Caco-2 (cell line): ENCODE results near the gene CKAP4. TPM values are rescaled to one million over a fixed set of nuclear protein-coding genes. Genes with fewer than 3 reads are reported as not detected.

ENCODE experiments used
- BruUV-seq: library from RNA; stranded (reverse); fragments of 400-500 nt; replicated peaks from 2 replicates; lab custom pipeline; 2021; lab: Mats Ljungman, UMichigan
- CTCF ChIA-PET: fragments of 300-600 bp; sonication (Branson Sonifier 250); formaldehyde crosslinking; loops from one replicate; lab custom pipeline; 2022; ENCODE audit warnings: antibody characterized with exemption; lab: Charles Lee
- POLR2A ChIA-PET: fragments of 300-600 bp; sonication (Branson Sonifier 250); formaldehyde crosslinking; loops from one replicate; lab custom pipeline; 2022; ENCODE audit warnings: antibody characterized with exemption; lab: Charles Lee
- DNase-seq, 2 experiments: peaks; one replicate each; pipeline versions ENCODE4 v3.0.0 to v3.0.0-alpha.2; 2020 to 2022
- H3K27me3 ChIP-seq: replicated peaks from 2 replicates; pipeline ENCODE4 v1.6.0; 2011; ENCODE audit warnings: low read length; ENCODE audit not compliant: control insufficient read depth, insufficient read depth
- H3K36me3 ChIP-seq: 2 replicates; pipeline ENCODE4 v1.5.1; 2011; ENCODE audit warnings: low read length; ENCODE audit not compliant: control insufficient read depth, insufficient read depth
- H3K4me1 ChIP-seq: fragments of 250-450 bp; sonication (Bioruptor Pico); 2 replicates; pipeline ENCODE4 v1.5.1; 2020; ENCODE audit warnings: mild to moderate bottlenecking
- H3K4me3 ChIP-seq: 2 replicates; pipeline ENCODE4 v1.5.1; 2011; ENCODE audit warnings: low read depth, mild to moderate bottlenecking, control low read depth, low read length
- H3K9me3 ChIP-seq: fragments of 250-450 bp; sonication (Bioruptor Pico); 2 replicates; pipeline ENCODE4 v1.5.1; 2020; ENCODE audit warnings: mild to moderate bottlenecking, moderate library complexity
- H3K27ac Mint-ChIP-seq: one replicate; pipeline ENCODE4 v1.8.0; 2022; ENCODE audit warnings: mixed read lengths; ENCODE audit not compliant: unreplicated experiment
- H3K27me3 Mint-ChIP-seq: one replicate; pipeline ENCODE4 v1.8.0; 2022; ENCODE audit warnings: mixed read lengths; ENCODE audit not compliant: insufficient read depth, unreplicated experiment
- H3K36me3 Mint-ChIP-seq: one replicate; pipeline ENCODE4 v1.8.0; 2022; ENCODE audit warnings: mild to moderate bottlenecking, mixed read lengths; ENCODE audit not compliant: insufficient read depth, unreplicated experiment
- H3K4me1 Mint-ChIP-seq: one replicate; pipeline ENCODE4 v1.8.0; 2022; ENCODE audit warnings: low read depth, mixed read lengths; ENCODE audit not compliant: unreplicated experiment
- H3K4me3 Mint-ChIP-seq: one replicate; pipeline ENCODE4 v1.8.0; 2022; ENCODE audit warnings: mild to moderate bottlenecking, moderate library complexity, mixed read lengths; ENCODE audit not compliant: unreplicated experiment
- H3K9me3 Mint-ChIP-seq: one replicate; pipeline ENCODE4 v1.8.0; 2022; ENCODE audit warnings: mixed read lengths; ENCODE audit not compliant: unreplicated experiment
- CTCF ChIP-seq, 2 experiments: fragments of 200-600 bp in 1 of 2; IDR thresholded peaks; 1 replicate in 1 of 2; 2 replicates in 1 of 2; pipeline versions ENCODE4 v1.5.1 to v1.8.0; 2011 to 2022; ENCODE audit warnings: antibody characterized with exemption in 1 of 2, control low read depth in 1 of 2, inconsistent platforms in 1 of 2, low read depth in 1 of 2, low read length in 1 of 2, mild to moderate bottlenecking in 1 of 2, moderate library complexity in 1 of 2; ENCODE audit not compliant: insufficient read depth in 1 of 2, severe bottlenecking in 1 of 2, unreplicated experiment in 1 of 2
- intact Hi-C: fragments of 100-400 bp; cut with micrococcal nuclease; formaldehyde crosslinking; loops from one replicate; pipeline ENCODE4 v1.10.0; 2022; ENCODE audit not compliant: unreplicated experiment
- total RNA-seq: library from RNA; stranded (reverse); gene quantifications from 2 replicates; pipeline ENCODE4 v1.2.3, GENCODE V29; 2022

CKAP4 gene
- total RNA-seq, 1 experiment from 2014 or later: 63.1 TPM

DNA sequence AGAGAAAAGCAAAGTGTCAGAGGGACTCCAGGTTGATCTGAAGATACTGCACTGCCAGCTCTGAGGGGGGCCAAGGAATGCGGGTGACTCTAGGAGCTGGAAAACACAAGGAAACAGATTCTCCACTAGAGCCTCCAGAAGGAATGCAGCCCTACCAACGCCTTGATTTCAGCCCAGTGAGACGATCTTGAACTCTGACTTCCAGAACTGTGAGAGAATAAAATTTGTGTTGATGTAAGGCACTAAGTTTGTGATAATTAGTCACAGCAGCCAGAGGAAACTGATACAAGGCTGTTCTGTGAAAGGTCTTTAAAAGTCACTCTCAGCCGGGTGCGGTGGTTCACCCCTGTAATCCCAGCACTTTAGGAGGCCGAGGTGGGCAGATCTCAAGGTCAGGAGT lies 34.2 kb downstream of the CKAP4 start:
- H3K27me3 ChIP-seq: no peaks in the 10 kb centered on the region

GRCh38 chr12:106211973-106212372 lies 35.8 kb downstream of the CKAP4 start:
- intact Hi-C loops: no loop called here
- Histone ChIP-seq H3K27me3 (no peaks in the 10 kb centered on the region), H3K9me3 (no peaks in the 10 kb centered on the region), H3K4me1 (no peaks in the 10 kb centered on the region), H3K36me3 (no peaks in the 10 kb centered on the region), H3K4me3 (no peak overlapping the region)
- H3K36me3 Mint-ChIP-seq: no peaks in the 10 kb centered on the region
- no peak for TF ChIP-seq CTCF (IDR thresholded peaks at IDR 0.05; ENCODE audit: insufficient read depth in 1 of 2, low read depth in 1 of 2, low read length in 1 of 2, severe bottlenecking in 1 of 2, unreplicated experiment in 1 of 2)
- DNase-seq: no peak
- H3K4me1 Mint-ChIP-seq: peaks cover 7% of the 10 kb centered on the region
- H3K9me3 Mint-ChIP-seq: no peaks in the 10 kb centered on the region
- ChIA-PET CTCF (interaction anchor here (1.2 kb wide), 1 partner anchor 12 kb away, joined by 3 read pairs; no protein-coding TSS in a partner anchor), POLR2A (no interaction called here)
- BruUV-seq: no TSS peak
- H3K27ac Mint-ChIP-seq: no peak overlapping the region
- peaks cover 11% of the 10 kb centered on the region for H3K27me3 Mint-ChIP-seq
- no peak overlapping the region for H3K4me3 Mint-ChIP-seq

More for the DNA sequence above, 34.2 kb downstream of the CKAP4 start:
- no peak for DNase-seq
- Histone ChIP-seq H3K36me3 (no peaks in the 10 kb centered on the region), H3K4me1 (no peaks in the 10 kb centered on the region), H3K9me3 (peaks cover 11% of the 10 kb centered on the region; the same call in 1 of the 2 replicates), H3K4me3 (no peak overlapping the region)
- CTCF ChIA-PET: no interaction called here
- intact Hi-C loops: no loop called here
- peaks cover 14% of the 10 kb centered on the region for H3K27me3 Mint-ChIP-seq
- H3K36me3 Mint-ChIP-seq: no peaks in the 10 kb centered on the region
- TF ChIP-seq CTCF (IDR thresholded peaks at IDR 0.05; ENCODE audit: insufficient read depth in 1 of 2, low read depth in 1 of 2, low read length in 1 of 2, severe bottlenecking in 1 of 2, unreplicated experiment in 1 of 2): no peak
- BruUV-seq: no TSS peak
- POLR2A ChIA-PET: no interaction called here
- H3K4me1 Mint-ChIP-seq: peaks cover 7% of the 10 kb centered on the region
- H3K4me3 Mint-ChIP-seq: no peak overlapping the region
- H3K9me3 Mint-ChIP-seq: peaks cover 10% of the 10 kb centered on the region
- no peak overlapping the region for H3K27ac Mint-ChIP-seq

GRCh38 chr12:106205208-106206069 lies 42.4 kb downstream of the CKAP4 start:
- H3K4me3 Mint-ChIP-seq: no peak overlapping the region
- no peaks in the 10 kb centered on the region for H3K4me1 ChIP-seq
- no peak for TF ChIP-seq CTCF (IDR thresholded peaks at IDR 0.05; ENCODE audit: insufficient read depth in 1 of 2, low read depth in 1 of 2, low read length in 1 of 2, severe bottlenecking in 1 of 2, unreplicated experiment in 1 of 2)
- ChIA-PET POLR2A (no interaction called here), CTCF (no interaction called here)
- no peaks in the 10 kb centered on the region for H3K4me1 Mint-ChIP-seq
- peaks cover 11% of the 10 kb centered on the region for H3K27me3 Mint-ChIP-seq
- peaks cover 9% of the 10 kb centered on the region for H3K9me3 Mint-ChIP-seq
- no peaks in the 10 kb centered on the region for H3K36me3 Mint-ChIP-seq
- no peaks in the 10 kb centered on the region for H3K27me3 ChIP-seq
- no TSS peak for BruUV-seq
- intact Hi-C loops: no loop called here
- no peak for DNase-seq
- no peak overlapping the region for H3K27ac Mint-ChIP-seq
- no peak overlapping the region for H3K4me3 ChIP-seq
- H3K36me3 ChIP-seq: no peaks in the 10 kb centered on the region
- H3K9me3 ChIP-seq: no peaks in the 10 kb centered on the region
